ENCODE results near the gene ZNF581.

Gene ZNF581

GRCh38 chr19:55643003-55643886 is at the start of gene ZNF581:
TSS of gene ZNF581 (plus strand) at chr19:55643649. CDS start at chr19:55644572, 923 bp downstream.
- no peak for TF ChIP-seq CTCF (IDR thresholded peaks at IDR 0.05; ENCODE audit: low read depth, low read length)
- H3K4me3 ChIP-seq (ENCODE audit: low read depth, low read length), result peak within 1 kb of the TSS; percentile 84
- DNase-seq (ENCODE audit: low read depth, low spot score), result peak; percentile 67
- in situ Hi-C loops (cut with HindIII; ENCODE audit: low sequenced_read_pairs), result no loop called here

- no peak for DNase-seq (ENCODE audit: low read depth, low spot score)
- TF ChIP-seq CTCF (IDR thresholded peaks at IDR 0.05; ENCODE audit: low read depth, low read length), result no peak
- H3K4me3 ChIP-seq (ENCODE audit: low read depth, low read length), result no peak overlapping the region
- in situ Hi-C loops (cut with HindIII; ENCODE audit: low sequenced_read_pairs), result no loop called here
Observed at GRCh38 chr19:55594996-55595545, 48.4 kb upstream of the ZNF581 start.

GRCh38 chr19:55596304-55596703 is 47.1 kb upstream of the ZNF581 start:
- in situ Hi-C loops (cut with HindIII; ENCODE audit: low sequenced_read_pairs), result no loop called here
- H3K4me3 ChIP-seq (ENCODE audit: low read depth, low read length), result no peak overlapping the region
- no peak for DNase-seq (ENCODE audit: low read depth, low spot score)
- no peak for TF ChIP-seq CTCF (IDR thresholded peaks at IDR 0.05; ENCODE audit: low read depth, low read length)

- no peak for TF ChIP-seq CTCF (IDR thresholded peaks at IDR 0.05; ENCODE audit: low read depth, low read length)
- in situ Hi-C loops (cut with HindIII; ENCODE audit: low sequenced_read_pairs), result no loop called here
- no peak for DNase-seq (ENCODE audit: low read depth, low spot score)
- no peak overlapping the region for H3K4me3 ChIP-seq (ENCODE audit: low read depth, low read length)
Observed at GRCh38 chr19:55597501-55597921, 45.9 kb upstream of the ZNF581 start.

- in situ Hi-C loops (cut with HindIII; ENCODE audit: low sequenced_read_pairs), result no loop called here
- no peak for TF ChIP-seq CTCF (IDR thresholded peaks at IDR 0.05; ENCODE audit: low read depth, low read length)
- H3K4me3 ChIP-seq (ENCODE audit: low read depth, low read length), result no peak overlapping the region
- no peak for DNase-seq (ENCODE audit: low read depth, low spot score)
Observed at GRCh38 chr19:55598034-55598433, 45.4 kb upstream of the ZNF581 start.

GRCh38 chr19:55598719-55599467 is 44.6 kb upstream of the ZNF581 start:
- H3K4me3 ChIP-seq (ENCODE audit: low read depth, low read length), result peak overlapping the region; percentile 84
- no peak for TF ChIP-seq CTCF (IDR thresholded peaks at IDR 0.05; ENCODE audit: low read depth, low read length)
- DNase-seq (ENCODE audit: low read depth, low spot score), result peak; percentile 97
- in situ Hi-C loops (cut with HindIII; ENCODE audit: low sequenced_read_pairs), result no loop called here
